ENCODE measurements around the gene MAPKAPK2. TPM values are rescaled to one million over a fixed set of nuclear protein-coding genes. Genes with fewer than 3 reads are reported as not detected.
A peak's percentile ranks its signal among the peaks of the same experiment; 100 is the strongest.

The MAPKAPK2 gene
- total and polyA plus RNA-seq, 2 donors (not counting 1 experiment from before 2014, with no cell fraction given) = 60.3 to 85.8 TPM

- Mint-ChIP-seq H3K4me3 (peak overlapping the region; percentile 29), H3K27me3 (no peaks in the 10 kb centered on the region), H3K9me3 (ENCODE audit: insufficient read depth) (no peaks in the 10 kb centered on the region), H3K4me1 (peaks cover 89% of the 10 kb centered on the region), H3K27ac (no peak overlapping the region)
- Histone ChIP-seq H3K9me3 (ENCODE audit: control extremely low read depth in 1 of 3, control insufficient read depth in 2 of 3, insufficient read depth in 1 of 3, low read length in 2 of 3) (no peaks in the 10 kb centered on the region), H3K27me3 (replicated peaks in 1 of 4; ENCODE audit: control extremely low read depth in 1 of 4, control insufficient read depth in 3 of 4, insufficient read depth in 4 of 4, low read length in 3 of 4) (no peaks in the 10 kb centered on the region), H3K4me2 (replicated peaks; ENCODE audit: low read depth, low read length, poor library complexity, severe bottlenecking) (peak overlapping the region; percentile 56), H3K36me3 (replicated peaks in 1 of 2; ENCODE audit: control extremely low read depth in 1 of 2, control insufficient read depth in 1 of 2, extremely low read depth in 1 of 2, insufficient read depth in 2 of 2, low read length in 1 of 2) (no peaks in the 10 kb centered on the region), H2AFZ (ENCODE audit: insufficient read depth, low read depth, low read length, poor library complexity, severe bottlenecking) (no peak overlapping the region), H4K20me1 (ENCODE audit: control insufficient read depth, insufficient read depth, low read length, poor library complexity, severe bottlenecking) (peaks cover 81% of the 10 kb centered on the region), H3K27ac (ENCODE audit: low read length in 2 of 2) (no peak overlapping the region), H3K4me3 (ENCODE audit: control extremely low read depth in 1 of 5, extremely low read depth in 1 of 5, insufficient read depth in 1 of 5, low read depth in 2 of 5, low read length in 4 of 5) (no peak overlapping the region), H3K9ac (ENCODE audit: low read length) (no peak overlapping the region), H3K4me1 (ENCODE audit: control insufficient read depth in 2 of 2, insufficient read depth in 2 of 2, low read length in 2 of 2) (peaks cover 79 to 80% of the 10 kb centered on the region in 2 donors), H3K79me2 (ENCODE audit: control insufficient read depth, insufficient read depth, low read length) (peaks cover 98% of the 10 kb centered on the region)
- ChIA-PET POLR2A (no interaction called here), CTCF (interaction anchor here (1.1 to 6.1 kb wide), 6 partner anchors 15 to 217 kb away, joined by 3 to 33 read pairs (median 4); no protein-coding TSS in a partner anchor)
- DNase-seq = no peak
- no CpG with 5 or more reads among the region's 8 CpGs for WGBS (ENCODE audit: insufficient coverage)
- ATAC-seq (ENCODE audit: low read depth) = no peak
- intact Hi-C loops (cut with micrococcal nuclease) = no loop called here
- TF ChIP-seq CTCF (IDR thresholded peaks at IDR 0.05) (no peak), EZH2 (IDR thresholded peaks at IDR 0.05; ENCODE audit: borderline replicate concordance, insufficient read depth, low read depth, low read length, poor library complexity, severe bottlenecking) (no peak)
Observed at GRCh38 chr1:206706806-206707366, 22.2 kb downstream of the MAPKAPK2 start.

GRCh38 chr1:206708058-206708457, 23.4 kb downstream of the MAPKAPK2 start:
- TF ChIP-seq CTCF (IDR thresholded peaks at IDR 0.05) (no peak), EZH2 (IDR thresholded peaks at IDR 0.05; ENCODE audit: borderline replicate concordance, insufficient read depth, low read depth, low read length, poor library complexity, severe bottlenecking) (no peak)
- peak; percentile 60 for ATAC-seq (ENCODE audit: low read depth)

More at GRCh38 chr1:206708058-206708457, 23.4 kb downstream of the MAPKAPK2 start:
- Histone ChIP-seq H3K4me1 (ENCODE audit: control insufficient read depth in 2 of 2, insufficient read depth in 2 of 2, low read length in 2 of 2) (peaks cover 76% of the 10 kb centered on the region in 2 donors), H2AFZ (ENCODE audit: insufficient read depth, low read depth, low read length, poor library complexity, severe bottlenecking) (no peak overlapping the region), H3K4me2 (replicated peaks; ENCODE audit: low read depth, low read length, poor library complexity, severe bottlenecking) (peak overlapping the region; percentile 56), H3K79me2 (ENCODE audit: control insufficient read depth, insufficient read depth, low read length) (peaks cover 99% of the 10 kb centered on the region), H3K27ac (ENCODE audit: low read length in 2 of 2) (no peak overlapping the region), H3K9me3 (ENCODE audit: control extremely low read depth in 1 of 3, control insufficient read depth in 2 of 3, insufficient read depth in 1 of 3, low read length in 2 of 3) (no peaks in the 10 kb centered on the region), H3K27me3 (replicated peaks in 1 of 4; ENCODE audit: control extremely low read depth in 1 of 4, control insufficient read depth in 3 of 4, insufficient read depth in 4 of 4, low read length in 3 of 4) (no peaks in the 10 kb centered on the region), H4K20me1 (ENCODE audit: control insufficient read depth, insufficient read depth, low read length, poor library complexity, severe bottlenecking) (peaks cover 82% of the 10 kb centered on the region), H3K9ac (ENCODE audit: low read length) (peak overlapping the region; percentile 3), H3K4me3 (ENCODE audit: control extremely low read depth in 1 of 5, extremely low read depth in 1 of 5, insufficient read depth in 1 of 5, low read depth in 2 of 5, low read length in 4 of 5) (peak overlapping the region in 1 of 5 experiments; percentile 28), H3K36me3 (replicated peaks in 1 of 2; ENCODE audit: control extremely low read depth in 1 of 2, control insufficient read depth in 1 of 2, extremely low read depth in 1 of 2, insufficient read depth in 2 of 2, low read length in 1 of 2) (no peaks in the 10 kb centered on the region)
- intact Hi-C loops (cut with micrococcal nuclease) = loop anchor here (1.0 kb wide), 1 partner anchor 11 kb away; no protein-coding TSS in a partner anchor
- Mint-ChIP-seq H3K27me3 (no peaks in the 10 kb centered on the region), H3K9me3 (ENCODE audit: insufficient read depth) (no peaks in the 10 kb centered on the region), H3K4me3 (peak overlapping the region; percentile 62), H3K27ac (peak overlapping the region; percentile 43), H3K4me1 (peaks cover 85% of the 10 kb centered on the region)
- WGBS (ENCODE audit: insufficient coverage) = 9% methylated on average over 2 of the region's 2 CpGs
- DNase-seq = peak; percentile 54
- CTCF ChIA-PET = interaction anchor here (1.1 to 6.1 kb wide), 3 partner anchors 17 to 44 kb away, joined by 3 to 33 read pairs (median 5); no protein-coding TSS in a partner anchor
- POLR2A ChIA-PET = interaction anchor here (1.3 kb wide), 1 partner anchor 10 kb away, joined by 3 read pairs; no protein-coding TSS in a partner anchor
